HG03159 (cell line): ENCODE results near the gene OFD1.

ENCODE experiments used
- ATAC-seq: cut with Tn5 transposase; IDR thresholded peaks from one replicate; pipeline ENCODE4 v1.9.1; 2021; ENCODE audit warnings: mild to moderate bottlenecking, moderate library complexity; ENCODE audit not compliant: unreplicated experiment

Gene OFD1, protein sequence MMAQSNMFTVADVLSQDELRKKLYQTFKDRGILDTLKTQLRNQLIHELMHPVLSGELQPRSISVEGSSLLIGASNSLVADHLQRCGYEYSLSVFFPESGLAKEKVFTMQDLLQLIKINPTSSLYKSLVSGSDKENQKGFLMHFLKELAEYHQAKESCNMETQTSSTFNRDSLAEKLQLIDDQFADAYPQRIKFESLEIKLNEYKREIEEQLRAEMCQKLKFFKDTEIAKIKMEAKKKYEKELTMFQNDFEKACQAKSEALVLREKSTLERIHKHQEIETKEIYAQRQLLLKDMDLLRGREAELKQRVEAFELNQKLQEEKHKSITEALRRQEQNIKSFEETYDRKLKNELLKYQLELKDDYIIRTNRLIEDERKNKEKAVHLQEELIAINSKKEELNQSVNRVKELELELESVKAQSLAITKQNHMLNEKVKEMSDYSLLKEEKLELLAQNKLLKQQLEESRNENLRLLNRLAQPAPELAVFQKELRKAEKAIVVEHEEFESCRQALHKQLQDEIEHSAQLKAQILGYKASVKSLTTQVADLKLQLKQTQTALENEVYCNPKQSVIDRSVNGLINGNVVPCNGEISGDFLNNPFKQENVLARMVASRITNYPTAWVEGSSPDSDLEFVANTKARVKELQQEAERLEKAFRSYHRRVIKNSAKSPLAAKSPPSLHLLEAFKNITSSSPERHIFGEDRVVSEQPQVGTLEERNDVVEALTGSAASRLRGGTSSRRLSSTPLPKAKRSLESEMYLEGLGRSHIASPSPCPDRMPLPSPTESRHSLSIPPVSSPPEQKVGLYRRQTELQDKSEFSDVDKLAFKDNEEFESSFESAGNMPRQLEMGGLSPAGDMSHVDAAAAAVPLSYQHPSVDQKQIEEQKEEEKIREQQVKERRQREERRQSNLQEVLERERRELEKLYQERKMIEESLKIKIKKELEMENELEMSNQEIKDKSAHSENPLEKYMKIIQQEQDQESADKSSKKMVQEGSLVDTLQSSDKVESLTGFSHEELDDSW

GRCh38 chrX:13734278-13735172, at the start of gene OFD1, which contains the start of gene TRAPPC2:
Gene OFD1 (plus strand): TSS chrX:13734748. CDS start chrX:13735072, 324 bp downstream.
Gene TRAPPC2 (minus strand): TSS chrX:13734620. CDS start chrX:13719963, 14,657 bp downstream.
- peak; percentile 94 for ATAC-seq

GRCh38 chrX:13685126-13685763, 49.3 kb upstream of the OFD1 start:
- no peak for ATAC-seq

DNA sequence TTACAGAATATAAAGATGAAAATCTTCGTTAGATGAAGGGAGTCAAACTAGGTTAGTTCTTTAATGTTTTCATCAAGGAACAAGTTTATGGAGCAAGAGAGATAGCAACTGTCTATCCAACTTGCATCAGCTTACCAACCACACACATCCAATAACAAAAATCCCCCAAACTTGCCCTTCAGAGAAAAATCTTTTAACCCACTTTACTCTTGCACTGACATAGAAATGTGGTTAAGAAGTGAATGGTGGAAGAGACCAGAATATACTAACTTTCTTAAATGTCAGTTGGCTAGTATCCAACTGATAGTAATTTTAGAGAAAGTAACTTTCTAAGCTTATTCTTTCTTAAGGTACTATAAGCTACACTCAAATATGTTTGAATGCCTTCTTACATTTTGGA, 47.3 kb upstream of the OFD1 start:
- no peak for ATAC-seq

GRCh38 chrX:13688384-13688957, 46.1 kb upstream of the OFD1 start:
- ATAC-seq: no peak

GRCh38 chrX:13688958-13689740, 45.4 kb upstream of the OFD1 start, which contains the start of gene RAB9A:
Gene RAB9A (plus strand): TSS chrX:13689128. CDS start chrX:13708747, 19,619 bp downstream.
- peak; percentile 51 for ATAC-seq

GRCh38 chrX:13689741-13690211, 44.8 kb upstream of the OFD1 start:
- ATAC-seq: no peak

DNA sequence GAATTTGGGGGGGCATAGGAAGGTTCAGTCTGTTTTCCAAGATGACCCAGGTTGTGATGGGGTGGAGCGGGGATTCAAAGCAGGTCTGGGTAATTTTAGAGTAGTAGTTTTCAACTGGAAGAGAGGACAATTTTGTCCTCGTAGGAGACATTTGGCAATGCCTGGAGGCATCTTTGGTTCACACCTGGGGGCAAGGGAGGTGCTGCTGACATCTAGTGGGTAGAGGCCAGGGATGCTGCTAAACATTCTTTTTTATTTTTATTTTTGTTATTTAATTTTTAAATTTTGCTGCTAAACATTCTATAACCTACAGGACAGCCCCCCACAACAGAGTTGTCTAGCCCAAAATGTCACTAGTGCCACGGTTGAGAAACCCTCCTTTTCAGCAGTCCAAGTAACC, 43.7 kb upstream of the OFD1 start:
- no peak for ATAC-seq

GRCh38 chrX:13691841-13692371, 42.6 kb upstream of the OFD1 start:
- no peak for ATAC-seq

- ATAC-seq: no peak
Measured at GRCh38 chrX:13692771-13693231, 41.7 kb upstream of the OFD1 start.

GRCh38 chrX:13693341-13693961, 41.1 kb upstream of the OFD1 start:
- no peak for ATAC-seq

- ATAC-seq: no peak
Measured at GRCh38 chrX:13694359-13694758, 40.2 kb upstream of the OFD1 start.

DNA sequence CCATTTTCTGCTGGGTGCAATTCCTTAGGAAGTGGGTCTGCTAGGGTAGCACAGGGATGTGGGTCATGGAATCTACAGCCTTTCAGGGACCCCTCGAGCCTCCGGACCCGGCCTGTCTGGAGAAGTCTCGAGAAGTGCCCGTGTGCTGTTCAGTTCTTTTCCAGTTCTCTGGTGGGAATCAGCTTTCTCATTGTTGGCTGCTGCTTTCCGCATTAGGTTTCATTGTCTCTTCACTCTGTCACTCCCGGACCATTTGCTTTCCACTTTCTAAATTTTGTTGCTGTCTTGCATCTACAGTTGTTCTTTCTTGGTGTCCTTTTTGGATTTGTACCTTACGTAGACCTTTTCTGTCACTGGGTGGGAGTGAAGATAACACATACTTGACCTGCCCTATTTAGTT, 39.6 kb upstream of the OFD1 start:
- no peak for ATAC-seq

DNA sequence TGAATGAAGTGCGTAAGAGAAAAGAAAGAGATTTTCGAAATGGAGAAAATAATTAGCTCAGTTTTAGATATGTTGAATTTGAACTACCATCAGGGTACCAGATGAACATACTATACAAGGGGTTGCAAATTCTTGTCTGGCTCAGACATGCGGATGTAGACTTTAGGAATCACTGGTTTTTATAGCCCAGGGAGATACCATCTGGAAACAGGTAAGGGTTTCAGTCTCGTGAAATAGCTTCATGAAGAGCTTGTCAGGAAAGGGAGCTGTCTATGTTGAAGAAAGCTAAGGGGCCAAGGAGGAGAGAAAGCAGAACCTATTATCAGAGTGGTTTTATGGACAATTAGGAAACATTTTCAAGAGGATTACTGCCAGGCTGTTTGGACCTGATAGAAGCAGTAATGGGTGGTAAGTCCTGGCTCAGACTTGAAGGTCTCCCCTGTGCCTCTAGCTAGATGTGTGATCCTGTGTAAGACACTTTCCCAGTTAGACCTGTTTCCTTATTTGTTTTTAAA, 38.9 kb upstream of the OFD1 start:
- no peak for ATAC-seq

DNA sequence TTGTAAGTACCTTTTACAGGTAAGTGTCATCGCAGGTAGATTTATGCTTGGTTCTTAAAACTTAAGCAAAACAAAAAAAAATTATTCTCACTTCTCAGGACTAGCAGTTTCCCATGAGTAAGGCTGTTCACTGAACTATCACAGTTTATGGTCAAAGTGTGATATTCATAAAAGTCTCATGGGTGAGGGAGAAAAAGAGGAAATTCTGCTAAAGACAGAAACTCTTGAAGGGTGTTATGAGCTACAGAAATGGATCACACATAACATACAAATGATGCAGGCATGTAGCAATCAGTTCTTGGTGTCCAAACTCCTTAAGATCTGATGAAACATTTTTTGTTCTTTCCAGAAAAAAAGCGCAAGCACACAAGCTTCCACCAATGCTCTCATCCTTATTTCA, 37.1 kb upstream of the OFD1 start:
- peak; percentile 51 for ATAC-seq

- ATAC-seq: peak; percentile 14
Measured at GRCh38 chrX:13697976-13698375, 36.6 kb upstream of the OFD1 start.

- ATAC-seq: no peak
Measured at GRCh38 chrX:13698432-13698831, 36.1 kb upstream of the OFD1 start.

DNA sequence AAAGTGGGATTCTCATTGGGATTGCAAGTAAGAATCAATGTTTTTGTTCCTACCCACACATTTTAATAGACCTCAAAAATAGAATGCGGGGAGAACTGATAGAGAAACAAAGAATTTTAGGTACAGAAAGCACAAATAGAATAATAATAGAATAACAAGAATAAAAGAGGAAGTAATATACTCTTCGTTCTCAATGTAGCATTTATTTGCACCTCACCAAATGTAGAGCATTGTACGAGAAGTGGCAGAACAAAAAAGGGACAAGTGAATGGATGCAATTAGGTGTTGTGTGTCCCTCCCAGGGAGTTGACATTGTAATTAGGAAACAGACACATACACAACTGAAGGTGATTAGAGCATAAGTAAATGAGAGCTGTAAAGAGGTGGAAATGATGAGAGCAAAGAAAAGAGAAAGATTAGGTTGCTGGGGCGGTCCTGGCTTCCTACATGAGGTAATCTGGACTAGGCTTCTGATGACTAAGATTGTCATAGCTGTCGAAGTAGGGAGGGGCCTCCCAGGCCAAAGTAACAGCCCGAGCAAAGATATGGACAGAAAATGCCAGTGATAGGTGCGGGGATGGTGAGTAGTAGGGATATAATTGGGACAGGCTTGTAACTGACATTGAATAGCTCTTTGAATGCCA, 35.2 kb upstream of the OFD1 start:
- ATAC-seq: no peak
